ENCODE results near the gene SULT1E1.

DNA sequence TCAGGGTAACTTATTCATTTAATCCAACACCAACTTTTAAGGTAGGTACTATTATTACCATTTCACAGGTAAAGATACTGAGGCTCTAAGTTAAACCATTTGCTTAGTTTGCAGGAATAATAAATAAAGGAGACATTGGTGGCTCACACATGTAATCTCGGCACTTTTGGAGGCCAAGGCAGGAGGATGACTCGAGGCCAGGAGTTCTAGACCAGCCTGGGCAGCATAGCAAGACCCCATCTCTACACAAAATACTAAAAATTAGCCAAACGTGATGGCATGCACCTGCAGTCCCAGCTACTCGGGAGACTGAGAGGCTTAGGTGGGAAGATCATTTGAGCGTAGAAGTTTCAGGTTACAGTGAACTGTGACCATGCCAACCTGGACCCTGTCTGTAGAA is 37.7 kb downstream of the SULT1E1 start:
- TF ChIP-seq POLR2AphosphoS5 (IDR thresholded peaks at IDR 0.05; ENCODE audit: insufficient read depth in 1 of 2, low read depth in 1 of 2) = no peak
- TF ChIP-seq POLR2A (IDR thresholded peaks at IDR 0.05) = no peak
- TF ChIP-seq, protein P1, sequence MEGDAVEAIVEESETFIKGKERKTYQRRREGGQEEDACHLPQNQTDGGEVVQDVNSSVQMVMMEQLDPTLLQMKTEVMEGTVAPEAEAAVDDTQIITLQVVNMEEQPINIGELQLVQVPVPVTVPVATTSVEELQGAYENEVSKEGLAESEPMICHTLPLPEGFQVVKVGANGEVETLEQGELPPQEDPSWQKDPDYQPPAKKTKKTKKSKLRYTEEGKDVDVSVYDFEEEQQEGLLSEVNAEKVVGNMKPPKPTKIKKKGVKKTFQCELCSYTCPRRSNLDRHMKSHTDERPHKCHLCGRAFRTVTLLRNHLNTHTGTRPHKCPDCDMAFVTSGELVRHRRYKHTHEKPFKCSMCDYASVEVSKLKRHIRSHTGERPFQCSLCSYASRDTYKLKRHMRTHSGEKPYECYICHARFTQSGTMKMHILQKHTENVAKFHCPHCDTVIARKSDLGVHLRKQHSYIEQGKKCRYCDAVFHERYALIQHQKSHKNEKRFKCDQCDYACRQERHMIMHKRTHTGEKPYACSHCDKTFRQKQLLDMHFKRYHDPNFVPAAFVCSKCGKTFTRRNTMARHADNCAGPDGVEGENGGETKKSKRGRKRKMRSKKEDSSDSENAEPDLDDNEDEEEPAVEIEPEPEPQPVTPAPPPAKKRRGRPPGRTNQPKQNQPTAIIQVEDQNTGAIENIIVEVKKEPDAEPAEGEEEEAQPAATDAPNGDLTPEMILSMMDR (IDR thresholded peaks at IDR 0.05) = no peak

All from vagina (tissue), 2 donors.